ENCODE results near the gene NUBPL.
"Not testable (repeated sequence)": the region's sequence is repeated elsewhere in the genome, so short reads cannot be mapped to it uniquely, and the experiment has no call there.

Gene NUBPL

GRCh38 chr14:31813724-31814490, 252.7 kb downstream of the NUBPL start:
- DNase-seq (ENCODE audit: low read depth): not testable (repeated sequence)

DNA sequence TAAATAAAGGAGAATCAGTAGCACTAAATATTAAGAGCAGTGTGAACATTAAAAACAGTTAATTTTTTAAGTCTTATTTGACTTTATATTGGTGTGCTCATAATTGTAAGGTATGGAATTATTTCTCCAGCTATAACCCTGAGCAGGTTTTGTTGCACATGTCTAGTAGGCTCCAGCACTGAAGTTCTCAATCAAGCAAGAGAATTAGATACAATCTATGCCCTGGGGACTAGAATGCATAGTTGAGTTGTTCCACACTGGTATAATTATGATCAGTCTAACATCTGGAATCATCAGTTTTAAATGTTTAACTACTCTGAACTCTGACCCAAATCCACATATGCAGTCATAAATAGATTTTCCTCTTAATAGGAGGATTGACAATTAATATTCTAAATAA, 258.1 kb downstream of the NUBPL start:
- DNase-seq (ENCODE audit: low read depth): no peak

DNA sequence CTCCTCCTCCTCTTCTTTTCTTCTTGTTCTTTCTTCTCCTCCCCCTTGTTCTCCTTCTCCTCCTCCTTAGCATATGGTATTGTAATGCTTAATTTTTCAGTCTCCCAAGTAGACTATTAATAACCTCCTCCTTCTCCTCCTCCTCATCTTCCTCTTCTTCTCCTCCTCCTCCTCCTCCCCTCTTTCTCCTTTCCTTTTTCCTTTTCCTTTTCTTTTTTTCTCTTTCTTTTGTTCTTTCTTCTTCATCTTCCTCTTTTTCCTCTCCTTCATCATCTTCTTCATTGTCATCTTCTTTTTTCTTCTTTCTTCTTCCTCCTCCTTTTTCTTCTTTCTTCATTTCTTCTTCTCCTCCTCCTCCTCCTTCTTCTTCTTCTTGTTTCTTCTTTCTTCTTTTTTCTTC, 264.3 kb downstream of the NUBPL start:
- DNase-seq (ENCODE audit: low read depth): no peak

GRCh38 chr14:31827325-31827724, 266.1 kb downstream of the NUBPL start:
- no peak for DNase-seq (ENCODE audit: low read depth)

DNA sequence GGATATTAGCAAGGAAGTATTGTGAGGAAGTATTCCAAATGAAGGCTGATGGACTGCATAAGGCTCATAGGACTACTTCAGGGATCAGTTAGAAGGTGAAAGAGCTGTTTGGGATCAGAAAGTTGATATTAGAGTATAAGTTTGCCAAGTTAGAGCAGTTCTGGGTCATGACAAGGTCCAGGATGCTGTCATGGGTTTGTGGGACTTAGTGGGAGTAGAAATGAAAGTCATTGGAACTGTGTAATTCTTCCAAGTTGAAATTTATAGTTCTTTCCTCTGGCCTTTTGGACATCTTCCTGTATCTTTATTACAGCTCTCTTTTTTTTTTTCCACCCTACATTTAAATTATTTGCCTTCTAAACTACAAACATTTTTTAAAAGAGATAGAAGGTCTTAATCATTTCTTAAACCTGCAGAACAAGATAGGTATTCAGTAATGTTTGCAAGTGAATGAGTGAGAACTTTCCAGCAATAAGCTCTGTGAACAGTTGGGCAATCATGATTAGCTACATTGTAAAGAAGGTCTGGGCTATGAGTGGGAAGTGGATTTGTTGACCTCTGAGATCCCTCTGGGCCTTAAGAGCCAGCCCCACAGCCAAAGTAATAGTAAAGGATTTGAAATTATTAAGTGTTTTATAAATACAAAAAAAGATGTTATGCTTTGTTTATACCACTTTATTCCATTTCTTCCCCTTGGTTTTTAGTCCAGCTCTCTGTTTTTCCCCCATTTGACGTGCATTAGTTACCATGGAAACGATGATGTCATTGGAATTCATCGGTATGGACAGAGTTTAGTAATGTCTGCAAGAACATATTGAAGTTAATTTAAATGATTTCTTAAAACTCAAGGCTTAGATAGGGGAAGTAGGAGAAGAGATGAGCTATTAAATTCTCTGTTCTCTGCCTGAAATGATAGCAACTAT, 268.0 kb downstream of the NUBPL start:
- DNase-seq (ENCODE audit: low read depth): no peak

- DNase-seq (ENCODE audit: low read depth): no peak
Measured at GRCh38 chr14:31834616-31835015, 273.4 kb downstream of the NUBPL start.

- DNase-seq (ENCODE audit: low read depth): no peak
Measured at GRCh38 chr14:31835049-31835448, 273.8 kb downstream of the NUBPL start.

DNA sequence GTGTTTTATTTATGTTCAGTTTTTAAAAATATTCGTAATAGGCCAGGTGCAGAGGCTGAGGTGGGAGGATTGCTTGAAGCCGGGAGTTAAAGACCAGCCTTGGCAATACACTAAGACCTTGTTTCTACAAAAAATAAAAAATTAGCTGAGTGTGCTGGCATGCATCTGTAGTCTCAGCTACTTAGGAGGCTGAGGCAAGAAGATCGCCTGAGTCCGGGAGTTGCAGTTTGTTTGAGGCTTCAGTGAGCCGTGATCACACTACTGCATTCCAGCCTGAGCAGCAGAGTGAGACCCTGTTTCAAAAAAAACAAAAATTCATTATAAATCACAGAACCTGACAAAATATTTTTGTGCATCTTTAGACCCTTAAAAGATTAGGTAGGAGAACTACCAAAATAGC, 275.8 kb downstream of the NUBPL start:
- DNase-seq (ENCODE audit: low read depth): no peak

DNA sequence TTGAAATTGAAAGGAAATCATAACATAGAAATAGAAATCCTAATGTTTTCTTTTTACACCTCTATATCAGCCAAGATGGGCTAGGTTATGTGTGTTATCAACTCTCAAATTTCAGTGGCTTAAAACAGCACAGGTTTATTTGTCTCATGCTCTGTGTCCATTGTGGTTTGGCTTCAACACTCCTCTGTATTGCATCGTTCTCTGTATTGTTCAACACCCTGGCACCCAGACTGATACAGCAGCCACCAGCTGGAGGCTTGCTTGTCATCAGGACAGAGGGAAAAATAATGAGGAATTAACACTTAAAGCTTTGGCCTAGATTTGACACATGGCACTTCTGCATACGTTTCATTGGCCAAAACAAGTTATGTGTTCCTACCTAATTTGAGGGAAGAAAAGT, 281.7 kb downstream of the NUBPL start:
- no peak for DNase-seq (ENCODE audit: low read depth)

- DNase-seq (ENCODE audit: low read depth): no peak
Measured at GRCh38 chr14:31843361-31844091, 282.3 kb downstream of the NUBPL start.

GRCh38 chr14:31854508-31855075, 293.4 kb downstream of the NUBPL start:
- DNase-seq (ENCODE audit: low read depth): no peak

DNA sequence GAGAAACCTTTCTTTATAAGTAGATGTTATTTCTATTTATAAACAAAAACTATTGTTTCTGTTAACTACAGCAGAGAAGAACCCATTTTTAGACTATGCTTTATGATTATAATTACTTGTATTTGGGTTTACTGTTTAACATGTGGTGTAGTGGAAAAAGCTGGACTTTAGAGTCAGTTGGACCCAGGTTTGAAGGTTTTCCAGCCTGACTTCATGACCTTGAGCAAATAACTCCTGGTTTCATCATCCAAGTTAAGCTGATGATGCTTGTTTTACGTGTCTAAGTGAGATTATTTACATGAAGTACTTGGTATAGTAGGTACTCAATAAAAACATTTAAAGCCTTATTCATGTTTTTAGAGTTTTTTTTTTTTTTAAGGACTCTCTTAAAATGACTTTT, 294.1 kb downstream of the NUBPL start:
- DNase-seq (ENCODE audit: low read depth): no peak

GRCh38 chr14:31856003-31856402, 294.8 kb downstream of the NUBPL start:
- DNase-seq (ENCODE audit: low read depth): not testable (repeated sequence)

GRCh38 chr14:31858868-31859267, 297.7 kb downstream of the NUBPL start:
- DNase-seq (ENCODE audit: low read depth): no peak

DNA sequence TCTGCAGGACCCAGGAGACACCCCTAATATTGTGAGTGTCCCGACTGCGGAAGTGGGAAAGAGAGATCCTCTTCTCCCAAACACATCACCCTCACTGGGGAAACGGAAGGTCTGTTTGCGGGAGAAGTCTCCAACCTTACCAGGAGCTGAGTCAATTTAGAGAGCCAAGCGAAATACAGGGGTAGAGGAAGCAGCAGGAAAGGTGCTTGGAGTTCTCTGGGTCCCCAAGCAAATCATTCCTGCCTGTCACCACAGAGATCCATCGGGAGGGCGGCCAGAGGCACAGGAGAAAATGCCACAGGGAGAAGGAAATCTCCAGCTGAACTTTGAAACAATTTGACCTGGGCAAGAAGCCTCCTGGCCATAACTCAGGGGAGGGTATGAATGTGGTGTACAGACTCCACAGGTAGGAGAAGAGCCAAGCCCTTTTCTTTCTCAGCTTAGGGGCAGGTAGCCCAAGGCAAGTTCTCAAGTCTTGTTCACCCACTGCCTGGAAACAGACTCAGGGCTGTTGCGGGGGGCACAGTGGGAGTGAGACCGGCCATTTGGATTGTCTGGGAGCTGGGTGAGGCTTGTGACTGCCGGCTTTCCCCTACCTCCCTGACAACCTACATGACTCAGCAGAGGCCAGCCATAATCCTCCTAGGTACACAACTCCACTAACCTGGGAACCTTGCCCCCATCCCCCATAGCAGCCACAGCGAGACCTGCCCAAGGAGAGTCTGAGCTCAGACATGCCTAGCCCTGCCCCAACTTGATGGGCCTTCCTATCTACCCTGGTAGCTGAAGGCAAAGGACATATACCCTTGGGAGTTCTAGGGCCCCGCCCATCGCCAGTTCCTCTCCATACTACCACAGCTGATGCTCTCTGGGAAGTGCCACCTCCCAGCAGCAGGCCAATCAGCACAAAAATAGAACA, 304.0 kb downstream of the NUBPL start:
- DNase-seq (ENCODE audit: low read depth): no peak

DNA sequence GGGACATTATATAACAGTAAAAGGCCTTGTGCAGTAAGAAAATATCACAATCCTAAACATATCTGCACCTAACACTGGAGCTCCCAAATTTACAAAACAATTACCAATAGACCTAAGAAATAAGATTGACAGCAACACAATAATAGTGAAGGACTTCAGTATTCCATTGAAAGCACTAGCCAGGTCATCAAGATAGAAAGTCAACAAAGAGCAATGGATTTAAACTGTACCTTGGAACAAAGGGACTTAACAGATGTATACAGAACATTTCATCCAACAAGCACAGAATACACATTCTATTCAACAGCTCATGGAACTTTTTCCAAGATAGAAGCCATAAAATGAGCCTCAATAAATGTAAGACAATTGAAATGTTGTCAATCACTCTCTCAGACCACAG, 306.4 kb downstream of the NUBPL start:
- DNase-seq (ENCODE audit: low read depth): no peak

DNA sequence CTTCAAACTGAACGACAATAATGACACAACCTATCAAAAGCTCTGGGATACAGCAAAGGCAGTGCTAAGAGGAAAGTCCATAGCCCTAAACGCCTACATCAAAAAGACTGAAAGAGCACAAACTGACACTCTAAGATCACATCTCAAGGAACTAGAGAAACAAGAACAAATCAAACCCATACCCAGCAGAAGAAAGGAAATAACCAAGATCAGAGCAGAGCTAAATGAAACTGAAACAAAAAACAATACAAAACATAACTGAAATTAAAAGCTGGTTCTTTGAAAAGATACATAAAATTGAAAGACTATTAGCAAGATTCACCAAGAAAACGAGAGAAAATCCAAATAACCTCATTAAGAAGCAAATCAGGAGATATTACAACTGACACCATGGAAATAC, 306.9 kb downstream of the NUBPL start:
- not testable (repeated sequence) for DNase-seq (ENCODE audit: low read depth)

DNA sequence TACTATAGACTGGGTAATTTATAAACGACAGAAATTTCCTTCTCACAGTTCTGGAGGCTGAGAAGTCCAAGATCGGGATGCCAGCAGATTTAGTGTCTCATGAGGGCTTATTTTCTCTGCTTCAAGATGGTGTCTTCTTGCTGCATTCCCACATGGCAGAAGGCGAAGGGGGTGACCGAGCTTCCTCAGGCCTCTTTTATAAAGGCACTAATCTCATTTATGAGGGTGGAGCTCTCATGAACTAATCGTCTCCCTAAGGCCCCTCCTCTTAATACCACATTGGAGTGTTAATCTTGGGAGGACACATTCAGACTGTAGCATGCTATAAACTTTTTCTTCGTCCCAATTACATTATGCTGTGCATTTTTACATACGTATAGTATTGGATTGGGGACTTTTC, 315.5 kb downstream of the NUBPL start:
- DNase-seq (ENCODE audit: low read depth): no peak

DNA sequence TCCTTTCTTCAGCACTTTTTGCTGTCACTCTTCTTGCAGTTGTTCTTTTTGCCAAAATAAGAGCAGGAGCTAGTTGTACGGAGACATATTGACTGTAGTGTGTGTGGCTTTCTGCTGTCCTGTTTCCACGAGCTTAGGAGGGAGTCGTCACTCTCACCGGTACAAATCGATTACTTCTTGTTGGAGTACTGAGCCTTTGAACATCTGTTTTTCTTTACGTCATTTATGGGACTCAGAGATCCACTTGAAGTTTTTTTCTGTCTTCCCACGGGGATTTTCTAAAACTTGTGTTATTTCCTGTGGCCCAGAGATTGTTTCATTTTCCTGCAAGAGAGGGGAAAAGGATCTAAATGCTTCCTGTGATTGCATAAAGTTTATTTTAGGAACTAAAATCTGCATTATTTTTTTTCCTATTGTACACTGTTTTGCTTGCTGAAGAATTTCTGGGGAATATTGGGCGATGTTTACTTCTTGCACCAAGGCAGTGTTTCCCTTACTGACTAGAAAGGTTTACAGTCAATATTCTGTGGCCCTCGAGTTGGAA, 316.1 kb downstream of the NUBPL start:
- DNase-seq (ENCODE audit: low read depth): no peak

GRCh38 chr14:31879661-31880348, 318.6 kb downstream of the NUBPL start:
- DNase-seq (ENCODE audit: low read depth): no peak

Measured in T follicular helper cell (primary cell).